Coronary artery (tissue), 2 donors: ENCODE data around the gene KRT77.

Experiments used
- DNase-seq: peaks from one replicate; pipeline ENCODE4 v3.0.0-alpha.2; 2017; ENCODE audit warnings: low spot score
- H3K27ac ChIP-seq, 2 donors: fragments of 200-600 bp; sonication (generic); one replicate each; pipeline ENCODE4 v1.5.1; 2016 to 2019
- H3K4me3 ChIP-seq: fragments of 200-600 bp; sonication (generic); 2 replicates; pipeline ENCODE4 v1.5.1; 2016; ENCODE audit warnings: mild to moderate bottlenecking, moderate library complexity
- TF ChIP-seq, protein P1 (sequence below): fragments of 200-600 bp; sonication (generic); IDR thresholded peaks from one replicate; pipeline ENCODE4 v1.5.1; 2019; ENCODE audit warnings: antibody characterized with exemption

KRT77 gene

GRCh38 chr12:52655720-52656124 lies 47.6 kb downstream of the KRT77 start:
- peak; percentile 29 for DNase-seq
- TF ChIP-seq, protein P1, sequence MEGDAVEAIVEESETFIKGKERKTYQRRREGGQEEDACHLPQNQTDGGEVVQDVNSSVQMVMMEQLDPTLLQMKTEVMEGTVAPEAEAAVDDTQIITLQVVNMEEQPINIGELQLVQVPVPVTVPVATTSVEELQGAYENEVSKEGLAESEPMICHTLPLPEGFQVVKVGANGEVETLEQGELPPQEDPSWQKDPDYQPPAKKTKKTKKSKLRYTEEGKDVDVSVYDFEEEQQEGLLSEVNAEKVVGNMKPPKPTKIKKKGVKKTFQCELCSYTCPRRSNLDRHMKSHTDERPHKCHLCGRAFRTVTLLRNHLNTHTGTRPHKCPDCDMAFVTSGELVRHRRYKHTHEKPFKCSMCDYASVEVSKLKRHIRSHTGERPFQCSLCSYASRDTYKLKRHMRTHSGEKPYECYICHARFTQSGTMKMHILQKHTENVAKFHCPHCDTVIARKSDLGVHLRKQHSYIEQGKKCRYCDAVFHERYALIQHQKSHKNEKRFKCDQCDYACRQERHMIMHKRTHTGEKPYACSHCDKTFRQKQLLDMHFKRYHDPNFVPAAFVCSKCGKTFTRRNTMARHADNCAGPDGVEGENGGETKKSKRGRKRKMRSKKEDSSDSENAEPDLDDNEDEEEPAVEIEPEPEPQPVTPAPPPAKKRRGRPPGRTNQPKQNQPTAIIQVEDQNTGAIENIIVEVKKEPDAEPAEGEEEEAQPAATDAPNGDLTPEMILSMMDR, result no peak
- H3K4me3 ChIP-seq, result no peak overlapping the region
- no peak overlapping the region for H3K27ac ChIP-seq

DNA sequence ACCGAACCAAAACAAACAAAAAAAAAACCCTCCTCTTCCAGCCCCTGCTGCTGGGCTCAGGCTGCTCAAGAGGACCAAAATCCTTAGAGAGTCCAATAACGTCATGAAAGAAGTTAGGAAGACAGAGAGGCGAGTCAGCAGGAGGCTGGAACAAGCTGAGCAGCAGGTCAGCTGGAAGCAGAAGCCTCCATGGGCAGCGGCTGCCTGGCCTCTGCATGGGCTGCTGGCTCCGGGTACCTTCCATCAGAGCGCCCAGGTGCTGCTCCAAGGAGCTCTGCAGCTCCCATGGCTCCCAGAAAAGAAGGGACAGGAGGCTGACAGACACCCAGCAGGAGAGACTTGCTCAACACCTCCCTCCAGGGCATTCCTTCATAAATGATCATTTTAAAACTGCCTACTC lies 48.1 kb downstream of the KRT77 start:
- no peak overlapping the region for H3K4me3 ChIP-seq
- H3K27ac ChIP-seq, result no peak overlapping the region
- peak; percentile 19 for DNase-seq
- TF ChIP-seq, protein P1, result no peak

- Histone ChIP-seq H3K4me3 (no peak within 1 kb of the TSS), H3K27ac (no peak within 1 kb of the TSS)
- TF ChIP-seq, protein P1, result no peak
- DNase-seq, result peak; percentile 58
Measured at GRCh38 chr12:52651726-52652261, 51.5 kb downstream of the KRT77 start, which contains the start of gene KRT2. Gene KRT2 (minus strand): TSS chr12:52652211. CDS start chr12:52652142, 69 bp downstream.

DNA sequence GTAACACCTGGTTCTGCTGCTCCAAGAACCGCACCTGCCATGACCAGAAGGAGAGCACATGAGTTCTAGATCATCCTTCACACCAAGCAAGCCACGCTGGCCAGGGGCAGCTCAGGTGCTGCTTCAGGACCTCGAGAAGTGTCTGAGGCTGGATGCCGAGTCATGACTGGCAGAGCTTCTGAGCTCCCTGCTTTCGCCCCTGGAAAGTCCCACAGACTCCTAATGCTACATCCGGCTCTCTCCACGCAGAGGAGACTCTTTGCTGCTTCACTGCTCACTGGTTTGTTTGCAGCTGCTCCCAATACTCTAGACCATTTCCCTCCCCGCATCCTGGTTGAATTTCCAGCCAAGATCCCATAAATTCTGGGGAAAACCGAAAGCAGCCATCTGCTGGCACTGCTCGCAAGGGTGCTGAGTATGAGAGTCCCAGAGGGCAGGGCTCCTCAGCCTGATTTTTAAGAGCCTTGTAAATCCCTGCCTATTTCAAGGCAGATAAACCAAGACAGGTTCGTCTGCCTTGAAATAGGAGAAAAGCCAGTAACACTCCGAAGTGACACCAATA lies 52.7 kb downstream of the KRT77 start:
- TF ChIP-seq, protein P1, result no peak
- peak; percentile 54 for DNase-seq
- H3K27ac ChIP-seq, result no peak overlapping the region
- H3K4me3 ChIP-seq, result no peak overlapping the region

DNA sequence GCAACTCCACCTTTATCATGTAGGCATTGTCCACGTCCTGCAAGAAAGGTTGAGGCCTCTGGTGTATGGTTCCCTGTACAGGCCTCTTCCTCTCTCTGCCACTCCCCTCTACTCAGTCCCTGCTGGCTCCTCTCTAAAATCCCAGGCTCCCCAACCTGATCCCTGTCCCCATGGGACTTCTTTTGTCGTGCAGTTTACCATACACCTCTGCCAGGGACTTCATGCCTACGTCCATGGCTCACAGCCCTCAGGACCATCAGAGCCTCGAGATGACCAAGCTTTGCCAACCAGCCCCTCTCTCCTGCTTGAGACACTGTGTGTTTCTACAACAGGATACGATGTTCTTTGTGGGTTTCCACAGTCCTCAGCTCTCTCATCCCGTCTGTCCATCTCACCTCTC lies 54.3 kb downstream of the KRT77 start:
- TF ChIP-seq, protein P1, result no peak
- no peak overlapping the region for H3K27ac ChIP-seq
- no peak overlapping the region for H3K4me3 ChIP-seq
- peak; percentile 56 for DNase-seq

DNA sequence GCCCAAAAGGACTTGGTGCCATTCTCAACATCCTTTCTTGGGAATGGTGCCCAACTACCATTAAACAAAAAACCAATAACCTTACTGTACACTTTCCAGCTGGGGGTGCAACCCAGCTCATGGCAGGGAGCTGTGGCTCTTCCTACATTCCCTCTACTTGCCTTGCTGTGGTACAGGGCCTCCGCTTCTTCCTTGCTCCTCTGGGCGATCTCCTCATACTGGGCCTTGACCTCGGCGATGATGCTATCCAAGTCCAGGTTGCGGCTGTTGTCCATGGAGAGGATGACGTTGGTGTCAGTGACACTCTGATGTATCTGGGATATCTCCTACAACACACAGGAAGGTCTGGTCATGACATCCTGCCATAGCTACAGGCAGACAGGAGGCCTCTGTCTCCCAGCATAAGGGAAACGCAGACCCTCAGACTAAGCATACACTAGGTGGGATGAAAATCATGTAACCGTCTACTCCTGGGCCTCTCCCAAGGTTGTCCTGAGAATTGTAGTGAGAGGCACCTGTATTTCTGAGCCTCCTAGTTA lies 55.2 kb downstream of the KRT77 start:
- no peak overlapping the region for H3K27ac ChIP-seq
- DNase-seq, result peak; percentile 29
- TF ChIP-seq, protein P1, result no peak

GRCh38 chr12:52647601-52648000 lies 55.7 kb downstream of the KRT77 start:
- Histone ChIP-seq H3K27ac (no peak overlapping the region), H3K4me3 (no peak overlapping the region)
- peak; percentile 52 for DNase-seq
- TF ChIP-seq, protein P1, result no peak

More for the DNA sequence above, 55.2 kb downstream of the KRT77 start:
- no peak overlapping the region for H3K4me3 ChIP-seq
